HG03521 (cell line): ENCODE measurements around the gene TENM4.

Experiments used
- ATAC-seq: cut with Tn5 transposase; IDR thresholded peaks from one replicate; pipeline ENCODE4 v1.9.1; 2021; ENCODE audit warnings: mild to moderate bottlenecking, moderate library complexity; ENCODE audit not compliant: unreplicated experiment

TENM4 gene

DNA sequence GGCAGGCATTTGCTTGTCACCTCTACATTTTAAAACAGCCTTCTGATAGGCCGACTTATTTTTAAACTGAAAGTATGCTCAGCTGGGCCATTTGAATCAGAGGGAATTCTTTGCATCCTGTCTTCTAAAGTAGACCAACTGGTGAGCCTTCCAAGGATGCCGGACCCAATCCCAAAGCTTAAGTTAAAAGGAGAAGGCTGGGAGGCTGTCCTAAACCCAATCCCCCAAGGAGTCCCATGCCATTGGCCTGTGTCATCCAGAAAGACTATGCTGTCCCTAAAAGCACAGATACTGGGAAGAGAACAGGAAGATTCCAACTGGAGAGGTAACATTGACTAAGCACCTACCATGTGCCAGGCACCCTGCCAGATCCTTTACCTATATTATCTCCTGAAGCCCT, 18.0 kb downstream of the TENM4 start:
- no peak for ATAC-seq

DNA sequence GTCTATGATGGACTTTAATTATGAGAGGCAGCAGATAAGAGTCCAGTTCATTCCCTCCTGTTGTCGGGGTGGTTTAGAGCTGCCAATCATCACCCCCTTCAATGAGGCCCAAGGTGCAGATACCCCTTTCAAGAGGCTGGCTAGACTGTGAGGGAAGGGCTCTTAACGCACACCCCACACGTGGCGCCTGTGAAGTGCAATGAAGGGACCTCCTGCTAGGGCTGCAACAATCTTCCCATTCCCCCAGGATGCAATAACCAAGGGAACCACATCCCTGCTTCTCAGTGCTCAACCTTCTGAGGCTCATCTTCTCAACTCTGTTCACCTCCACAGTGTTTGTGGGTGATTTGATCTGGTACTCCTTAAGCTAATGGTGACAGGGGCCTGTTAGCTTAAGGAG, 19.0 kb downstream of the TENM4 start:
- no peak for ATAC-seq

DNA sequence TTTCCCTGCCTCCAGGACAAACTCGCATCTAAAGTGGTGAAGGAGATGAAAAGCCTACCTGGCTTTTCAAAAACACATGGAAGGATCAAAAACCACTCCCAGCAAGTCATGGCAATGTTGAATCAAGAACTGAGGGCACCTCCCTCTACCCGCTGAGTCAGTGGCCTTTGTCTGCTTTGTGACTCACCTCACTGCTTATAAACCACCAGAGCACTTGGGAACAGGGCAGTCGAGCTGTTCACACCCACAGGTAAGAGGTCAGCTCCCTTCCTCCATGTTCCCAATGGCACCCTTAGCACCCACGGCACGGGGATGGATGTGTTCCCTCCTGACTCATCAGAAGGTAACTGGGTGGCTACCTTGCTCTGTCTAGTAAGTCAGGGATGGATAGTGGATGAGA, 21.7 kb downstream of the TENM4 start:
- ATAC-seq = no peak

DNA sequence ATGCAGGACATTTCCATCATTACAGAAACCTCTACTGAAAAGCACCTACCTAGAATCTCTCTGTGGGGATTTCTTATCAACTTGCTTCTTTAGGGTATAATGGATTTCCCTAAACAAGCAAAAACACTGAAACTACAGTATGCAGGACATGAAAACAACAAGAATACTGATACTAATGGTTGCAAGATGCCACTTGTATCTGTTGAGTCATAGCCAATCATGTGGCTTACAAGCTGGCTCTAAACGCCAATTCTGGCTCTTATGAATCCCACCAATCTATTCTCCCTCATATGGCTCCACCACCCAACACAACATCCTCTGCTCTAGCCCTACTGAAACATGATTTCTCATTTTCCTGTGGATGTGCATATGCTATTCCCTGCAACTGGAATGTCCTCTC, 22.6 kb downstream of the TENM4 start:
- ATAC-seq = no peak

DNA sequence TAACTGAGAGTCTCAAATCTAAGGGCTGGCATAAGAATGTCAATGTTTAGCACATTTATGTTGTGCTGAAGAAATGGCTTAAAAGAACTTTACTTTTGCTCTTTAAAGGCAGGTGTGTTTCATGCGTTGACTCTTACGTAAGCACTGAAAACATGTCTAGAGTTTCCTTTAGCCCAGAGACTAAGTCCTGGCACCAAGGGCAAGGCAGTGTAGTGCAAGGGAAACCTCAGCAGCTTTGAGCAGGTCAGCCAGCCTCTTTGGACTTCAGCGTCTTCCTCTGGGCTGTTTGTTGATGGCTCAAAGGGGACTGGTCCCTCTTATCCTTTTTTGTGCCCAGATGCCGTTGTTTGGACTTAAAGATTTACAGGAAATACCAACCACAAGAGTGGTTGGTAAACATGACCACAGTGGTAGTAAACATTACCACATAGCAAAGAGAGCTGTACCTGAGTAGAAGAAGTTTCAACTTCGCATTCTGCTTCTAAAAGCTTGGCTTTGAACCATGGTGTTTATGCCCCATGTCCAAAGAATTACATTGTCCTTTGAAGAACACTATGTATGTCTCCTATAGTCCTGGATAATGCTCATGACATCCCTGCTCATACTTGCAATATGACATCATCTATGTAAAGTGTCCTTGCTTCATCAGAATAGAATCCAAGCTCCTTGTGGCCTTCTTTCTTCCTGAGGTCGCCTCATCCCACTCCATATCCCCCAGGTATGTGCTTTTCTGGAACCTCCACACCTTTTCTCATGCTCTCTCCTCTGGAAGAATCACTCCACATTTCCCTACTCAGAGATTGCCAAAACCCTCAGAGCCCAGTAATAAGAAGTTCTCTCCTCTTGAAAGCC, 23.5 kb downstream of the TENM4 start:
- ATAC-seq = no peak

DNA sequence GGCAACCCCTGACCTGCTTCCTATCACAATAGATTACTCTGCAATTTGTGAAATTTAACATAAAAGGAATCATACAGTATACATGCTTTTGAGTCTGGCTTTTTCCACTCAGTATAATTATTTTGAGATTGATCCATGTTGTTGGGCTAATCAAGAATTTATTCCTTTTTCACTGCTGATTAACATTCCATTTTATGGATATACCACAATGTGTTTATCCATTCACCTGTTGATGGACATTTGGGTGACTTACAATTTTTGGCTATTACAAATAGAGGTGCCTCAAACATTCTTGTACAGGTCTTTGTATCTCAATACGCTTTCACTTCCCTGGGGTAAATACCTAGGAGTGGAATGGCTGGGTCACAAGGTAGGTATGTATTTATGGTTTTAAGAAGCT, 24.9 kb downstream of the TENM4 start:
- no peak for ATAC-seq

DNA sequence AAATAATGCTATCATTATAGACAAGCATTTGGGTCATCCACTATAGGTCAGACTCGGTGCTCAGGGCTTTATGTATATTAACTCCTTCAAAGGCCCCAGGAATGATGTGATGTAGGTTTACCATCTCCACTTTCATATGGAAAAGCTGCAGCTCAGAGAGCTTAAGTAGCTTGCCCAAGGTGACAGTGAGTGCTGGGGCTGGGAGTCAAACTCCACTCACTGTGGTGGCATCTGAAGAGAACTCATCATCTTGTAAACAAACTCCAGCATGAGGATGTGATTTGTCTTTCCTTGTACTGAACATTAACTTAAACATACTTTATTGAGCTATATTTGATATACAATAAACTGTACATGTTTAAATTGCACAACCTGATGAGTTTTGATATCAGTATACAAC, 25.4 kb downstream of the TENM4 start:
- no peak for ATAC-seq

DNA sequence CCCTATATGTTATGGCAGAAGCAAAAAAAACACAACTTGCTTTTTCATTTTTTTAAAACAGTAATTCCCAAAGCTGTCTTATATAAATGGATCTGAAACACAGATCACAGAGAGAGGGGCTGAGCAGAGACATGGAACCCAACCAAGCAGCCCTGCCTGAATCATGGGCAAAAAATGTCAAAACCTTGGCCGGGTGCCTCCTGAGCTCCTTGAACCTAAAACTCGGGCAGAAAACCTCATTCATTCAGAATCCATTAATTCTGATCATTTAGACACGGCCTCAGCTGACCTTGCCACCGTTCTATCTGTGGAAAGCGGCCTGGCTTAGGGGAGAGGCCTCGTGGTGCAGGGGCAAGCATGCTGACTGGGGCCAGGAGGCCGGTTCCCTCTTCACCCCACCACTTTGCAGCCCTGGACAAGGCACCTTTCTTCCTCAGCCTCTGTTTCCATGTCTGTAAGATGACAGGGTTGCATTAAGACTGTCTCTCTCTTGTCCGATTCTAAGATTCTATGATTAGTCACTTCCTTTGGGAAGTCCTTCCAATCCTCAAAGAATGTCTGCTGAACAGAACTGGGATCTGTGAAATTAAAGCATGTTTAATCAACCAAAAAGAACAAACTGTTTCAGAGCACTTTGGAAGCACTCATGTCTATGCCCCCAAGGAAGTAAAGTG, 26.0 kb downstream of the TENM4 start:
- ATAC-seq = no peak

DNA sequence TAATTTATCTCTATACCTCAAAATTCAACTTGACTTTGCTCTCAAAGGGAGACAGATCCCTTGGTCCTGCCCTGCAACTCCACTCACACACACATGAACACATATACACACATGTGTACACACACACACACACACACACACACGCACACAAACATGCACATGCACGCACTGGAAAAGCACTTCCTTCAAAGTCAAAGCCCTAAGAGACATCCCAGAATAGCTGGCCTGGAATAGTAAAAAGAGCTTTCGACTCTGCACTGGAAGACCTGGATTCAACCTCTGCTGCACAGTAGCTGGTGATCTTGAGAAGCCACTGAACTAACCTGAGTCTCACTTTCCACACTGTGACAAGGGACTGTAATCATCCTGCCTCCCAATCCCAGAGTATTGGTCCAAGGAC, 26.8 kb downstream of the TENM4 start:
- no peak for ATAC-seq

DNA sequence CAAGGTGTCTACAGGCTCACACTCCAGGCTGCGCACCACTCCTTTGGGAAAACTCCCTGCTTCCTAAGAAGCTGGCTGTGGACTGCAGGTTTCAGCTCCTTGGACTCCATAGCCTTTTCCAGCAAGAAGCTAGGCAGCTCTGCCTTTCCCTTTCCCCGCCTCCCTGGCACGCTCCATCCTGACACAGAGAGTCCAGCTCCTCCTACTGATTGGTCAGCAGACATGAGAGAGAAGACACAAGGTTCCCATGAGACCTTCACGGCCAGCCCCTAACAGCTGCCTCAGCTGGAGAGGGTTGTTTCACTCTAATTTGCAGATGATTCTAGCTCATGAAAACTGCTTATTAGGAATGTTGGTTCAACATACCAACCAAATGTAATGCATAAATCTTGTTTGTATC, 27.6 kb downstream of the TENM4 start:
- ATAC-seq = no peak

DNA sequence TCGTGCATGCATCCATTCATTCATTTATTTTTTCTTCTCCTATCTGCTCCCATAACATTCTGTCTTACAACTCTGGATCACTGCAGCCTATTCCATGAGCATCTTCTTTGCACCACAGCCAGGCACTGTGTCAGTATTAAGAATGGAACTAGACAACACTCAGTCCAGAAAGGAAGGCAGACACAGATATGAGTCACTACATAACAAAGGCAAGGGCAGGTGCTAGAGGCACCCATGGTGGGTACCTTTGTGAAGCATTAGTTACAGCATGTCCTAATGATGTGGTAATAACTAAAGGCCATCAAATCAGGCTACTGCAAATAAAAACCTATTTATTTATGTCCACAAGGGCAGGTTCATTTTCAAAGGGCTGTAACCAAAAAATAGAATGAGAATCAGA, 28.1 kb downstream of the TENM4 start:
- ATAC-seq = no peak

DNA sequence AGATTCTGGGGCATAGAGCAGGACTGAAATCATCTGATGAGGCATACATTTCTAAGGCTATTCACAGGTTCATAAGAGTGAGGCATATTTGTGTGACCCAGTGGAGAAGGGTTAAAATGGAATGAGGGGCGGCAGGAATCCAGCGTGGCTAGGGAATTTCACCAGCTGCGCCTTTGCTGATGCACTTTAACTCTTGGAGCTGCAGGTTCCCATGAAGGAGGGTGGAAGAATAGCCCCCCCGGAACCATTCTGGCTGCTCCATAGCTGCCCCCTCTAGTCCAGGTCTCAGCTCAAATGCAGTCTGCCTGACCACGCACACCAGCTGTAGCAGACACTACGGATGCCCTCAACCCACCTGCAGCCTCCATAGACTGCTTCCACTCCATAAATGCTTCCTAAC, 31.5 kb downstream of the TENM4 start:
- ATAC-seq = no peak

DNA sequence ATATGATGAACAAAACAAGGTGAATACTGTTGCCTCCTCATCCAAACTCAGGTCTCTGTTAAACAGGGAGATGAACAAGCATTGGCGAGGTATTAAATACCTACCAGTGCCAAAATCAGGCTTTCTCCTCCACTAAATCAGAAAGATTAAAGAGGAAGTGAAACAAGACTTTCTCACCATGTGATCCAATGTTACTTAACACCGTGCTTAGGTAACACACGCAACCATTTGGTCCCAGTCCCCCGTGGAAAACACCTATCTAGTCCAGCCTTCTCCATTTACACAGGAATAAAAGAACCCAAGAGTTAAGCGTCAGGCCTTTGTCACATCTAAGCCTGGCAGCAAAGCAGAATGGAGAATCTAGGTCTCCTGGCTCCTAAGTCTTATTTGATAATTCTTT, 34.5 kb downstream of the TENM4 start:
- ATAC-seq = peak; percentile 92

DNA sequence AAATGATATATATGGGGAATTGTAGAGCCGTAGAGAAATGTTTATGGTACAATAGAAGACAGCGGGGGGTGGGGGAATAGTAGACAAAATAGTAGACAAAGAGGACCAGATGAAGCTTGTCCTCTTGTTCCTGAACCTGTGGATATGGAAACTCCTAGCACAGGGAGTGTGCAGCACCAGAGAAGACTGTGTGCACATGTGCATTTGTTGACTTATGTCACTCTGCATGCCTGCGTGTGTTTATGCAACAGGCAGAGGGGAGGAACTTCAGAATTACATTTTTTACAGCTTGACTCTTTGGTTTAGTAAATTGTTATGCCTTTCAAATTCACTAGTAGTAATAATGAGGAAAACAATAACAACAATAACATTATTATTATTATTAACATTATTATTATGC, 36.0 kb downstream of the TENM4 start:
- no peak for ATAC-seq

DNA sequence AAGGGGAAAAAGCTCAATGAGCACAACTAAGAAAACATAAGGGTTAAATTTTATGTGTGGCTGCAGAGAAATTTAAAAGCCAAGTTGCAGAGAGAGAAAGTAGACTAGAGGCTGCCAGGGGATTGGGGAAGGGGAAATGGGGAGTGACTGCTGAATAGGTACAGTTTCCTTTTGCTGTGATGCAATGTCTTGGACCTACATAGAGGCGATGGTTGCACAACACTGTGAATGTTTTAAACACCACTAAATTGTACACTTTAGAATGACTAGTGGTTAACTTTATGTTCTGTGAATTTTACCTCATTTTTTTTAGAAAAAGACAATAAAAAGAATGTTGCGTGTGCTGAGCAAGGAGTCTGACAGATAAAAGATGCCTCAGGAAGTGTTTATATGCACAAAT, 36.5 kb downstream of the TENM4 start:
- no peak for ATAC-seq

DNA sequence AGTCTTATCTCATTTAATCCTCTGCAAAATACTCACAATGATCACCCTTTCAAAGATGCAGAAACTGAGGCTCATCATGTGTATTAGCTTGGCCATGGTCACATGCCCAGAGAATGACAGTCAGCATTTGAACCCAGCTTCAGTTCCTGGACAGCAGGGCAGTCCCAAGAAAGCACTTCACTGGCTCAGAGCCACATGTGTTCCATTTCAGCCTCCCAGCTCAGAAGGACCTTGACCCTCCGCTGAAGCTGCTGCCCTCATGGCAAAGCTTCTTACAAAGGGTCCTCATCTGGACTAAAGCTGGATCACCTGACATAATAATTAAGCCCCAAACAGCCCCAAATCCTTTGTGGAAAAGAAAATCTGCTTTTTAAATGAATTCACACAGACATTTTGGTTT, 37.0 kb downstream of the TENM4 start:
- no peak for ATAC-seq

DNA sequence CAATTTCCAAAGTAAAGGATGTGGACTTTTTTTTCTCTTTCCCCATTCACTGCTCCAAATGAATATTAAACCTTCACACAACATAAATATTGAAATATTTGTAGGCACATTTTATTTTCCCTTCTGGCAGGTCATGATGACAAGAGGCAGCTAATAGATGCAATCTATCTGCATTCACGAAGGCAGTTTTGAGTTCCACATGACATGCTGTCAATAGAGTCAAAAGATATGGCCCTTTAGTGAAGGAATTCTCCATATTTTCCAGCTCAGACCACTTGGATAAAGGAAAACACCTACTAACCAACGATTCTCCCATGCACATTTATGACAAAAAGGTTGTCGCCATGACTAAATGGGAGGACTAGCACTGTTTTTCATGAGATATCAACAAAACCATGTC, 37.9 kb downstream of the TENM4 start:
- no peak for ATAC-seq

DNA sequence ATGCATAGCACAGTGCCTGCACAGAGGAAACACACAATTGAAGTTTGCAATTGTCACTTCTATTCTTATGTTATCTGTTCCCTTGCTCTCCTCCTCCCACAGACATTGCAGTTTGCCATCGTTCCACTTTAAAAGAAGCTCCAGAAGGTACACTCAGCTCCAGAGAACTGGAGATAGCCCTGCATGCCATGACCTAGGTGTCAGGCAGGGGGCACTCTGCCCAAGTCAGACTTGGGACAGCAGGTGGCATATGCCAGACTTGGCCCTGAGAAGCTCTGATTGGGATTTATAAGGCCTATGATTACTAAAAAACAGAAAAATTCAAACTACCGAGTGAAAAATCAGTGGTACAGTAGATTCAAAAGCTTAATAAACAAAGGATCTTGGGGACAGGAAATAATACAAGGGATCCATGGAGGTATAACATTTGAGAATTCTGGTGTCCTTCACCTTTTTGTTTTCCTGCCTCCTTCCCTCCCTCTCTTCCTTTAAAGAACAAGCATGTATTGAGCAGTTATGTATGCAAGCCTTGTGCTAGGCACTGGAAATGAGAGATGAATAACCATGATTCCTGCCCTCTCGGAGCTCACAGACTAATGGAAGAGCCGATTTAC, 40.0 kb downstream of the TENM4 start:
- ATAC-seq = peak; percentile 67

DNA sequence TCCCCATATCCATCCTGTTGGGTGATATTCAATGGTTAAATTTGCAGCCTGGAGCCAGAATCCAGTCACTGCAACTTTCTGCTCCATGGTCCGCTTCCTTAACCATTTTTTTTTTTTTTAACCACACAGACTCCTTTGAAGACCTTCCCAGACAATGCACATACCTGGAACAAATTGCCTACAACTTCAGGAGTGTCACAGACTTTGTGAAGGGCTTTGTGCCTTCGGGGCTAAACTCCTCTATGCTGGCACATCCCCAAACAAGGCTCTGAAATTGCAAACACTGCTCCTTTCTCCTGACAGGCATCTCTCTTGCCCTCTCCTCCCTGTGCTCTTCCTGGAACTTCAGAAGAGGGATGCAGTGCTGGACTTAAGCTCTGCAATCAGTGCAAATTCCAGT, 40.6 kb downstream of the TENM4 start:
- no peak for ATAC-seq

DNA sequence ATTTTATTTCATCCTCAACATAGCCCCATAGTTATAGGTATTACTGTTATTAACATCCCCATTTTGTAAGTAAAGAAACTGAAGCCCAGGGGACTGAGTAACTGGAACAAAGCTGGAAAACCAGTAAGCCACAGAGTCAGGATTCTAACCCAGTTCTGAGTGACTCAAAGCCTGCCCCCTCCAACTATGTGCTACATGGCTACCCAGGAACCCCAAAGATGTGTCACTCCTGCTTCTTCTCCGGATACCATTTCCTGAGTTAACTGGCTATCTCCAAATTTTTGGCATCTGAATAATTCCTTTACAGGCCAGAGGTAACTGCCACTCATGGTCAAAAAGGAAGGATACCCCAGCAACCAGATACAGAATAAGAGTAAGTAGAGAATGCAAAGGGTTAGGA, 43.6 kb downstream of the TENM4 start:
- ATAC-seq = no peak

DNA sequence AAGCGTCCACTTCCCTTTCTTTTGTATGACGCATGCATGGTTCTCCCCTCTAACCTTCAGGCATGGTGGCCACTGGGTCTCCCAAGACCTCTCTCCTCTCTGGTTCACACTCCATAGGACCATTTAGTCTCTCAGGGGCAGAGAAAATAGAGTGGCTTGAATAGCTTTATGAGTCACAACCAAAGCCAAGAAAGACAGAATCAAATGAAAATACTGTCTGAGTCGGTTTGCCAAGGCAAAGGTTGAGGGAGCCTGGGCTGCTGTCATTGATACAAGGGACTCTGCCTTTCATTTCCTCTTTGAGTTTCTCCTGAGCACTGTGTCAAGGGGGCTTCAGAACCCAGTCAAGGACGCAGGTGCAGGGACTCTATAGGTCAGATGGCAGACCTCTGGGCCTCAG, 44.2 kb downstream of the TENM4 start:
- ATAC-seq = no peak

DNA sequence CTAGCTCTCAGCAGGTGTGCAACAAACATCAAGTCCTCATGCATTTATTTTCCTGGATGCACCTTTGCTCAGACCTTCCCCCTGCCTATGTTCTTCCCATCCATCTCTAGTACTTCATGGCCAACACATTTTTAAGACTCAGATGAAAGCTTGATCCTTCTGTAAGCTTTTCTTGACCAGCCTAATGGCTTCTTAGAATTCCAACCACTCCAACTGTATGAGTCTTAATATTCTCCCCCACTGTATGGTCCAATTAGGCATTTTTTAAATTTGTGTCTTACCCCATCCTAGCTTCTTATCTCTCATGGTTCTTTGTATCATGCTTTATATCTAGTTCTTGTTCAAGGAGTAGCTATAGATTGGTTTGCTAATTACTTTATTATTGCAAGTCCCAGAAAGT, 44.8 kb downstream of the TENM4 start:
- no peak for ATAC-seq
